Subcutaneous abdominal adipose tissue (tissue), 5 donors: ENCODE measurements around the gene FSTL4.

Experiments
- H3K27ac ChIP-seq: one replicate; pipeline ENCODE4 v1.7.0; 2013; ENCODE audit warnings: low read depth, mild to moderate bottlenecking, inconsistent platforms, low read length, moderate library complexity
- H3K27me3 ChIP-seq, 5 donors: one replicate each; pipeline ENCODE4 v1.7.0; 2013; ENCODE audit warnings: low read length in 5 of 5, inconsistent platforms in 1 of 5; ENCODE audit not compliant: control insufficient read depth in 5 of 5, insufficient read depth in 4 of 5
- H3K36me3 ChIP-seq, 5 donors: one replicate each; pipeline ENCODE4 v1.7.0; 2013; ENCODE audit warnings: low read length in 5 of 5; ENCODE audit not compliant: control insufficient read depth in 5 of 5, insufficient read depth in 5 of 5
- H3K4me1 ChIP-seq, 5 donors: one replicate each; pipeline ENCODE4 v1.7.0; 2013; ENCODE audit warnings: low read length in 5 of 5, mild to moderate bottlenecking in 3 of 5, moderate library complexity in 1 of 5; ENCODE audit not compliant: control insufficient read depth in 5 of 5, insufficient read depth in 5 of 5
- H3K4me3 ChIP-seq, 5 donors: one replicate each; pipeline ENCODE4 v1.7.0; 2013; ENCODE audit warnings: low read length in 5 of 5, low read depth in 1 of 5
- H3K9ac ChIP-seq, 5 donors: one replicate each; pipeline ENCODE4 v1.7.0; 2013; ENCODE audit warnings: low read length in 5 of 5, mild to moderate bottlenecking in 4 of 5, moderate library complexity in 3 of 5
- H3K9me3 ChIP-seq, 5 donors: one replicate each; pipeline ENCODE4 v1.7.0; 2013; ENCODE audit warnings: low read length in 5 of 5; ENCODE audit not compliant: control insufficient read depth in 5 of 5
- donor health status: healthy.
- donor health status: healthy.
- donor health status: healthy.
- donor health status: healthy.
- donor health status: healthy.

The FSTL4 gene

DNA sequence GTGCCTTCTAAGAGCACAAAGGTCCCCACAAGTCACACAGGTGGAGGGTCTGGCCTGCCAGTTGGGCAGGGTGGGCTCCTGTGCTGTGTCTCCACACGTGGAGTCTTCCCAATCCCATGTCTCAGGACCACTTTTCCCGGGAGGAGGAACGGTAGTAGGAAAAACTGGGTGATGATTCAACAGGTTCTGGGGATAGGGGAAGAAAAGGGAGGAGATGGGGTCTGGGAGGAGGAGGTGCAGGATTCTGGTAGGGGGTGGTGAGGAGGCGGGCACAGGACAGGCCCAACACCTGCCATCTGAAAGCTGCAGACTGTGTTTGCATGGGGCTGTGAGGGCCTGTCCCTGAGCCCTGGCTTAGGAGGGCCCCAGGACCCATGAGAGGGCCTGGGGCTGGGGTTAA is 345.4 kb downstream of the FSTL4 start:
- Histone ChIP-seq H3K9me3 (no peaks in the 10 kb centered on the region), H3K4me1 (peaks cover 0 to 5% (median 0%) of the 10 kb centered on the region in 5 donors), H3K27ac (no peak overlapping the region), H3K9ac (no peak overlapping the region), H3K4me3 (no peak overlapping the region), H3K36me3 (no peaks in the 10 kb centered on the region), H3K27me3 (peaks cover 0 to 12% (median 6%) of the 10 kb centered on the region in 5 donors)

GRCh38 chr5:133266527-133266878 is 345.8 kb downstream of the FSTL4 start:
- Histone ChIP-seq H3K4me1 (peaks cover 0 to 5% (median 0%) of the 10 kb centered on the region in 5 donors), H3K4me3 (no peak overlapping the region), H3K36me3 (no peaks in the 10 kb centered on the region), H3K9me3 (no peaks in the 10 kb centered on the region), H3K9ac (no peak overlapping the region), H3K27ac (no peak overlapping the region), H3K27me3 (peaks cover 0 to 12% (median 6%) of the 10 kb centered on the region in 5 donors)

- Histone ChIP-seq H3K27me3 (peaks cover 0 to 12% (median 6%) of the 10 kb centered on the region in 5 donors), H3K9ac (no peak overlapping the region)
Measured at GRCh38 chr5:133265720-133266526, 346.4 kb downstream of the FSTL4 start.

DNA sequence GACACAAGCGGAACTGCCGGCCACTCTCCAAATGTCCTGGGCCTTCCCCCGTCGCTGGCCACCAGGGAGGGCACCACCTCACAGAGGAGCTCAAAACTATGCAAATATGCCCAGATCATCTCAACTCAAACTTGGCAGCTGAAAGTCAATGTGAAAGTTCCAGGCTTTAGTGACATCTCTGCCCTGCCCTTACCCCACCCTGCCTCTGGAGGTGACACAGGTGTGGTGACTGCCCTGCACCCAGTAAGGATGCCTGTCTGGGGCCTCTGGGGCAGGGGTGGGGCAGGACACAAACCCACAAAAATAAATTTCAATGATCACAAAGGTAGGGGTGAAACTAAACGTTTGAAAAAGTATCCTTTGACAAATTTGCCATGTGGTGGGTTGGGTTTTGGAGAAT is 347.1 kb downstream of the FSTL4 start:
- peaks cover 0 to 5% (median 0%) of the 10 kb centered on the region in 5 donors for H3K4me1 ChIP-seq
- H3K9me3 ChIP-seq: no peaks in the 10 kb centered on the region
- H3K36me3 ChIP-seq: no peaks in the 10 kb centered on the region
- no peak overlapping the region for H3K4me3 ChIP-seq
- H3K27ac ChIP-seq: no peak overlapping the region
- peaks cover 0 to 12% (median 6%) of the 10 kb centered on the region in 5 donors for H3K27me3 ChIP-seq
- no peak overlapping the region for H3K9ac ChIP-seq

More at GRCh38 chr5:133265720-133266526, 346.4 kb downstream of the FSTL4 start:
- no peak overlapping the region for H3K4me3 ChIP-seq
- no peak overlapping the region for H3K27ac ChIP-seq
- no peaks in the 10 kb centered on the region for H3K9me3 ChIP-seq
- peaks cover 0 to 5% (median 0%) of the 10 kb centered on the region in 5 donors for H3K4me1 ChIP-seq
- H3K36me3 ChIP-seq: no peaks in the 10 kb centered on the region

- no peak overlapping the region for H3K4me3 ChIP-seq
- no peak overlapping the region for H3K27ac ChIP-seq
- peaks cover 0 to 2% (median 0%) of the 10 kb centered on the region in 5 donors for H3K4me1 ChIP-seq
- H3K9me3 ChIP-seq: no peaks in the 10 kb centered on the region
- no peaks in the 10 kb centered on the region for H3K36me3 ChIP-seq
- peaks cover 0 to 12% (median 6%) of the 10 kb centered on the region in 5 donors for H3K27me3 ChIP-seq
- no peak overlapping the region for H3K9ac ChIP-seq
Measured at GRCh38 chr5:133262690-133263089, 349.7 kb downstream of the FSTL4 start.

- H3K9me3 ChIP-seq: no peaks in the 10 kb centered on the region
- H3K27ac ChIP-seq: no peak overlapping the region
- no peaks in the 10 kb centered on the region for H3K4me1 ChIP-seq
- peaks cover 0 to 12% (median 6%) of the 10 kb centered on the region in 5 donors for H3K27me3 ChIP-seq
- no peak overlapping the region for H3K4me3 ChIP-seq
- no peaks in the 10 kb centered on the region for H3K36me3 ChIP-seq
- no peak overlapping the region for H3K9ac ChIP-seq
Measured at GRCh38 chr5:133261993-133262392, 350.3 kb downstream of the FSTL4 start.

DNA sequence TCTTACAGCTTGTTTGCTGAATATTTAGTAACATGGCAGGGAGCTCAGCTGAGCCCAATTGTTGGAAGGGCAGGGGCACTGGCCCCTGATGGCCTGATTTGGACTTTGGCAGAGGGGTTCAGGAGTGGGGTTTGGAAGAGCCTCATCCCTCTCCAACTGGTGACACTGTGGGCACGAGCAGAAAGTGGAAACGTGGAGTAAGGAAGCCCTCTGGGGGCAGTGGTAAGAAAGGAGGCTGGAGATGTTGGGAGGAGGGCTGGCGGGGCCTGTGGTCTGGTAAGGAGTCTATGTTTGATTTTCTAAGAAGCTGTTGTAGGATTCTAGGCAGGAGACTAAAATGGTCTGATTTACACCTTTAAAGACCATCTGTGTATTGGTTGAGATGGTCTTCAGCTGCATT is 351.6 kb downstream of the FSTL4 start:
- Histone ChIP-seq H3K27me3 (peaks cover 0 to 12% (median 2%) of the 10 kb centered on the region in 5 donors), H3K36me3 (no peaks in the 10 kb centered on the region), H3K9me3 (no peaks in the 10 kb centered on the region), H3K4me3 (no peak overlapping the region), H3K4me1 (no peaks in the 10 kb centered on the region), H3K9ac (no peak overlapping the region), H3K27ac (no peak overlapping the region)

DNA sequence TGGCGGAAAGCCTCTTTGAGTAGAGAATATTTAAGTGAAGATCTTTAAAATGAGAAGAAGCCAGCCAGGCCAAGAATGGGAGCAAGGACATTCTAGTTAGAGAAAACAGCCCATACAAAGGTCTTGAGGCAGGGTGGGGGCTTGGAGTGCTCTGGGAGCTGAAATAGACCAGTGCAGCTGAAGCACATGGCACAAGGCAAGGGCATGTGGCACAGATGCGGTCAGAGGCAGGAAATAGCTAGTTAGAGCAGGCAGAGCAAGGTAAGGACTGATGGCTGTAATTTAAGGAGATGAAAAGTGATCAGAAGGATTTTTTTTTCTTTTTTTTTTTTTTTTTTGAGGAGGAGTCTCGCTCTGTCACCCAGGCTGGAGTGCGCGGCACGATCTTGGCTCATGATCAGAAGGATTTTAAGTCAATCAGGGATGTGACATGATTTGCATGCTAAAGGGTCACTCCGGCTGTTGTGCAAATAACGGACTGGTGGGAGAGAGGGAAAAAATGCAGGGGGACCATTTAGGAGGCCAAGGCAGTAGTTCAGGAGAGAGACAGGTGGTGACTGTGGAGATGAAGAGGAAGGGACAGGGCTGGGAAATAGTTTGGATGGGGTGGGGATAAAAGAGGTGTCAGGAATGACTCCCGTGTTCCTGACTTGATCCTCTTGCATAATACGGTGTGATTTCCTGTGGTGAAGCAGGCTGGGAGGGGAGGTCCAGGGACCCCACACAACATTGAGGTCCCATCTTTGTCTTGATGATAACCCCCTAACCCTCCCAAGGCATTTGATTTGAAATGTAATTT is 352.9 kb downstream of the FSTL4 start:
- no peak overlapping the region for H3K9ac ChIP-seq
- peaks cover 0 to 5% (median 2%) of the 10 kb centered on the region in 5 donors for H3K27me3 ChIP-seq
- no peaks in the 10 kb centered on the region for H3K36me3 ChIP-seq
- no peaks in the 10 kb centered on the region for H3K9me3 ChIP-seq
- no peak overlapping the region for H3K4me3 ChIP-seq
- H3K4me1 ChIP-seq: no peaks in the 10 kb centered on the region
- no peak overlapping the region for H3K27ac ChIP-seq

DNA sequence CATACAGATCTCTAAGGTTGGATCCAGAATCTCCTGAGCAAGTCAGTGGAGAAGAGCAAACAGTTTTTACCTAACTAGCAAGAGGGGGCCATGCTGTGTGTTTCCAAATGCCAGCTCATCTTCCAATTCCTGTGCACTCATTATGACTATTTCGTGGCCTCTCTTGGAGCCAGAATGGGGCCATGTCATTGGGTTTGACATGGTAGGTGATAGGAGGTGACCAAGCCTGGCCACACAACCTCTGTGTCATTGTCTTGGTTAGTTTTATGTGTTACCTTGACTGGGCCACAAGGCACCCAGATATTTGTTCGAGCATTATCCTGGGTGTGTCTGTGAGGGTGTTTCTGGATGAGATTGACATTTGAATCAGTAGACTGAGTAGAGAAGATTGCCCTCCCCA is 354.4 kb downstream of the FSTL4 start:
- Histone ChIP-seq H3K36me3 (no peaks in the 10 kb centered on the region), H3K27me3 (peaks cover 0 to 5% (median 2%) of the 10 kb centered on the region in 5 donors), H3K27ac (no peak overlapping the region), H3K4me3 (no peak overlapping the region), H3K9me3 (no peaks in the 10 kb centered on the region), H3K9ac (no peak overlapping the region), H3K4me1 (no peaks in the 10 kb centered on the region)

DNA sequence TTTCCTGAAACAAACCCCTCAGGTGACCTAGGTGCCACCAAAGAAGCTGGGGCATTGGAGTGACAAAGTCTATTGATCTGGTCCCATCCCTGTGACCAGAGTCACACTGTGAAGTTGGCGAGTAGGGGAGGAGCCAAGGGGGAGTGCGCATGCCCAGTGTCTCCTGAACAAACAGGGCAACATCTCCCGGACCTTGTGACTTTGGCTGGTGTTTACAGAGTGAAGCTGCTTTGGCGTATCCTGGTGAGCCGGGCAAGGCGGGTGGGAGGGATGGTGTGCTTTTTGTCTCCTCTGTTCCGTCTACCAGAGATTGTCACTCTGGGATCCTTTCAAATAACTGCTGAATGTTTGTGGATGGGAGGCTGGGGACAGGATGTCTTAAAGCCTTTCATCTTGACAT is 356.1 kb downstream of the FSTL4 start:
- no peaks in the 10 kb centered on the region for H3K9me3 ChIP-seq
- no peak overlapping the region for H3K9ac ChIP-seq
- H3K36me3 ChIP-seq: no peaks in the 10 kb centered on the region
- no peak overlapping the region for H3K27ac ChIP-seq
- H3K4me1 ChIP-seq: no peaks in the 10 kb centered on the region
- H3K4me3 ChIP-seq: no peak overlapping the region
- H3K27me3 ChIP-seq: peaks cover 0 to 5% (median 2%) of the 10 kb centered on the region in 5 donors
